ENCODE measurements around the gene CD1E.
"Not testable (repeated sequence)": the region's sequence is repeated elsewhere in the genome, so short reads cannot be mapped to it uniquely, and the experiment has no call there.

The CD1E gene

DNA sequence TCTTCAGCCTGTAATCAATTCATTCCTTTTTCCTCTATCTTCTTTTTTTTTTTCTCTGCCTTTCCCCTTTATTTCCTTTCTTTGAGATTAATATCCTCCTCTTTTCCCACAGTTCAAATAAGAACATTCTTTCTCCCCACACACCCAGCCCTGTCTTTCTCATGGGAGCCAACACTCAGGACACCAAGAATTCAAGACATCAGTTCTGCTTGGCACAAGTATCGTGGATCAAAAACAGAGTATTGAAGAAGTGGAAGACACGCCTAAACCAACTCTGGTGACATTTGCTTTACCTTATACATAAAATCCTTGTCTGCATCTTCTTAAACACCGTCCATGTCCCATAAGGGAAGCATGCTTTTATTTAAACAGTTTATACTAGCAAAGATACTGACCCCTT, 2.9 kb downstream of the CD1E start:
- TF ChIP-seq, protein P1, sequence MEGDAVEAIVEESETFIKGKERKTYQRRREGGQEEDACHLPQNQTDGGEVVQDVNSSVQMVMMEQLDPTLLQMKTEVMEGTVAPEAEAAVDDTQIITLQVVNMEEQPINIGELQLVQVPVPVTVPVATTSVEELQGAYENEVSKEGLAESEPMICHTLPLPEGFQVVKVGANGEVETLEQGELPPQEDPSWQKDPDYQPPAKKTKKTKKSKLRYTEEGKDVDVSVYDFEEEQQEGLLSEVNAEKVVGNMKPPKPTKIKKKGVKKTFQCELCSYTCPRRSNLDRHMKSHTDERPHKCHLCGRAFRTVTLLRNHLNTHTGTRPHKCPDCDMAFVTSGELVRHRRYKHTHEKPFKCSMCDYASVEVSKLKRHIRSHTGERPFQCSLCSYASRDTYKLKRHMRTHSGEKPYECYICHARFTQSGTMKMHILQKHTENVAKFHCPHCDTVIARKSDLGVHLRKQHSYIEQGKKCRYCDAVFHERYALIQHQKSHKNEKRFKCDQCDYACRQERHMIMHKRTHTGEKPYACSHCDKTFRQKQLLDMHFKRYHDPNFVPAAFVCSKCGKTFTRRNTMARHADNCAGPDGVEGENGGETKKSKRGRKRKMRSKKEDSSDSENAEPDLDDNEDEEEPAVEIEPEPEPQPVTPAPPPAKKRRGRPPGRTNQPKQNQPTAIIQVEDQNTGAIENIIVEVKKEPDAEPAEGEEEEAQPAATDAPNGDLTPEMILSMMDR (IDR thresholded peaks at IDR 0.05; ENCODE audit: borderline replicate concordance, control extremely low read depth, extremely low read depth, insufficient read depth, missing control alignments), result no peak
- in situ Hi-C loops (cut with MboI; ENCODE audit: low sequenced_read_pairs, unreplicated experiment), result no loop called here

DNA sequence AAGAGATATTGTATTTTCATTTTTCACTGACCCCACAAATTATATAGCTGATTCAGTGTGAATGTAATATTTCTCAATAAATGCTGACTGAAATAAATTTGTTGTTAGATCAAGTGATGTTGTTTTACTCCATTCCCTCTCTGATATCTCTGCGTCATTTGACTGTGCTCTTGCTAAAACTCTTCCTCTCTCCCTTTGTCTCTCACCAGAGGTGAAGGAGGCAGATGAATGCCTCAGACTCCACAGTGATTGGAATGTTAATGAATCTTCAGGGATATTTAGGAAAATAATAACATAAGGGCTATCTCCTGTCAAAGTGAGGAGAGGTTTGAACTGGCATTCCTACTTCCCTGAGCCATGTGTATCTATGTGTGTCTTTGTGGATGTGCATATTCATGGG, 3.7 kb downstream of the CD1E start:
- in situ Hi-C loops (cut with MboI; ENCODE audit: low sequenced_read_pairs, unreplicated experiment), result no loop called here

More for the DNA sequence above, 2.9 kb downstream of the CD1E start:
- no peak for DNase-seq (ENCODE audit: low spot score)

DNA sequence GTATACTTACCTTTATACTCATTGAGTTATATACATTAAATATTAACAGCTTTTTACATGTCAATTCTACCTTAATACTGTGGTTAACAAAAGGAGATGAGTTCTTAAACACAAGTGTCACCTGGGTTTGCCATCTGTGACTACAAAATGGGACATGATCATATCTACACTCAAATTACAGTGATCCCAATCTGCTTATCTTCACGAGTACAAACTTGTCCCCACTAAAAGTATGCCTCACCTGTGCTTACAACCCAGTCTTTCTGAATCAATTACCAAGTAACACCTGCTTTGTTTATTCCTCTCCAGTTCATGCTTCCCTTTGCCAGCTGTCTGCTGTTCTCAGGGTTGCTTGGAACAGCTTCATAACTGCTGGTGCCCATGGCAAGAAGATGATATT, 8.8 kb downstream of the CD1E start:
- TF ChIP-seq, protein P1 (IDR thresholded peaks at IDR 0.05; ENCODE audit: borderline replicate concordance, control extremely low read depth, extremely low read depth, insufficient read depth, missing control alignments), result no peak
- no peak for DNase-seq (ENCODE audit: low spot score)
- in situ Hi-C loops (cut with MboI; ENCODE audit: low sequenced_read_pairs, unreplicated experiment), result no loop called here

More for the DNA sequence above, 3.7 kb downstream of the CD1E start:
- DNase-seq (ENCODE audit: low spot score), result no peak
- TF ChIP-seq, protein P1 (IDR thresholded peaks at IDR 0.05; ENCODE audit: borderline replicate concordance, control extremely low read depth, extremely low read depth, insufficient read depth, missing control alignments), result no peak

DNA sequence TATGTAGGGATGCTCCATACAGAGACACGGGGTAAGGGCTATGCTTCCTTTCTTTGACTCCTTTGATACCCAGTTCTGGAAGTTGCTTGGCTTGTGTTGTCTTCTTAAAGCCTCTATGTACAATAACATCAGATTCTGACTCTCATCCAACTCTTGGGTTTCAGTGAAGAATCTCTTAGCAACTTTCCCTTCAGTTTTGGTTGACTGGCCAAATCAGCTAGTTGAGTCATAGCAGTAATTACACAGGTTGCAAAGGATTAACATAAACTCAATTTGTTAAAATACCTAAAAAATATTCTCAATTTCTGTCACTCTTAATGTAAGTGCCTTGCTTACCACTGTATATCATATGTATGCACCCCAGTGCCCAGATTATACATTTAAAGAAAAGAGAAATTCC, 9.2 kb downstream of the CD1E start:
- no peak for DNase-seq (ENCODE audit: low spot score)
- in situ Hi-C loops (cut with MboI; ENCODE audit: low sequenced_read_pairs, unreplicated experiment), result no loop called here

DNA sequence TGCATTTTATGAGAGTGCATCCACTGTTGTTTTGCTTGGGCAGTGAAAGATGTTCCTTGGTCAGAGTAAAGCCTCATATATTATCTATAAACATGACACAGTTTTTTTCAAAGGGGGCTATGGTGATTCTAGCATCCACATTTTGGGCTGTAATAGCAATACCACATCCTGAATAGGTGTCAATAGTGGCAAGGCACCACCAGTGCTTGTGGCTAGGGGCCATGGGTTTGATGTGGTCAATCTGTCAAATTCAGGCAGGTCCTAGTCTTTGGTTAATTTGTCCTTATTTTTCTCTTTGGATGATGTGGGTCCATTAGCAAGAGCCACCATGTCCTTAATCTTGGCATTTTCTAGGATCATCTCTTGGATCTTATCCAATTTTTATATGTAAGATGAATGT, 13.1 kb downstream of the CD1E start:
- DNase-seq (ENCODE audit: low spot score), result no peak
- TF ChIP-seq, protein P1 (IDR thresholded peaks at IDR 0.05; ENCODE audit: borderline replicate concordance, control extremely low read depth, extremely low read depth, insufficient read depth, missing control alignments), result no peak
- in situ Hi-C loops (cut with MboI; ENCODE audit: low sequenced_read_pairs, unreplicated experiment), result no loop called here

More for the DNA sequence above, 9.2 kb downstream of the CD1E start:
- TF ChIP-seq, protein P1 (IDR thresholded peaks at IDR 0.05; ENCODE audit: borderline replicate concordance, control extremely low read depth, extremely low read depth, insufficient read depth, missing control alignments), result no peak

DNA sequence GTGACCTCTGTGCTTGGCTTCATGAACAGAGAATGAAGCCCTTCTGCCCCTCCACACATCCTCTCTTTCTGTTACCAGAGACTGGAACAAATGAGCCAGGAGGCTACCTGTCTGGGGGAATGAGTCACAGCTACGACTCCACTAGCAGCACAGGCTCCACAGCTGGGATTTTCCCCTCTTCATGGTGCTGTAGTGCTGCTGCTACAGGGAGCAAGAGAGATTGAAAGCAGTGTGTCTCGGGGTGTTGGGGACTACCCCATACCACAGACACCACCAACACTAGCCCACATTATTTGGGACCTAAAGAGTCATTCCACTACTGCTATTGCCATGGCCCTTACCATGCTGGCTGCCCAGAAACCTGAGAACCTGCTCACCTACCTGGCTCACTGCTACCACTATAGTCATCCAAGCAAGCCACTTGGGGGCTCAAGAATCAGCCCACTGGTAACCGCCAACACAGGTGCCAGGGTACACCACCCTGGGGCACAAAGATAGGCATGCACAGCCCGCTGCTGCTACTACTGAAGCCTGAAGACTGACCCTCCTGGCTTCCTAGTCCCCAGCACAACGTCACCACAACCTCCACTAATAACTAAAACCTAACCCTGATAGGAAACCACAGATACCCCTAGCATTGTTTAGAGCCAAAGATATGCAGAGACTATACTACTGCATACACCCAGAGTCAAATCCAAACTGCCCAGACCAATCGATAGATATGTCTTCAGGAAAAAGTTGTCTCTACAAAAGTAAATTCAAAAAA, 17.7 kb downstream of the CD1E start:
- TF ChIP-seq, protein P1 (IDR thresholded peaks at IDR 0.05; ENCODE audit: borderline replicate concordance, control extremely low read depth, extremely low read depth, insufficient read depth, missing control alignments), result no peak
- DNase-seq (ENCODE audit: low spot score), result no peak
- in situ Hi-C loops (cut with MboI; ENCODE audit: low sequenced_read_pairs, unreplicated experiment), result no loop called here

DNA sequence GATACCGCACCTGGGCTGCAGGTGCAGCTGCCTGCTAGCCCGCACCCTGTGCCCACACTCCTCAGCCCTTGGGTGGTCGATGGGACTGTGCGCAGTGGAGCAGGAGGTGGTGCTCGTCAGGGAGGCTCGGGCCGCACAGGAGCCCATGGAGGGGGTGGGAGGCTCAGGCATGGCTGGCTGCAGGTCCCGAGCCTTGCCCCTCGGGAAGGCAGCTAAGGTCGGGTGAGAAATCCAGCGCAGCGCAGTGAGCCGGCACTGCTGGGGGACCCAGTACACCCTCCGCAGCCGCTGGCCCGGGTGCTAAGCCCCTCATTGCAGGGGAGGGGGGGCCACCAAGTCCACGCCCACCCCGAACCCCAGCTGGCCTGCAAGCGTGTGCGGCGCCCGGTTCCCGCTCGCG, 20.4 kb downstream of the CD1E start:
- in situ Hi-C loops (cut with MboI; ENCODE audit: low sequenced_read_pairs, unreplicated experiment); DNase-seq (ENCODE audit: low spot score): not testable (repeated sequence)

Measured in GM13976 (cell line).